K562 (cell line): ENCODE measurements around the gene C19orf67. TPM values are rescaled to one million over a fixed set of nuclear protein-coding genes. Genes with fewer than 3 reads are reported as not detected.

Source experiments
- ATF1 ChIP-seq, 2 experiments: fragments of 450-650 bp in 1 of 2; IDR thresholded peaks; 2 replicates each; pipeline ENCODE4 v1.6.1; 2016; ENCODE audit warnings: missing compliant biosample characterization in 1 of 2, missing genetic modification characterization in 1 of 2
- CBFA2T2 ChIP-seq: fragments of 450-650 bp; conservative IDR thresholded peaks from 2 replicates; pipeline ENCODE4 v1.6.1; 2017; ENCODE audit warnings: mild to moderate bottlenecking
- CTBP1 ChIP-seq: fragments of 450-650 bp; IDR thresholded peaks from 2 replicates; pipeline ENCODE4 v1.6.1; 2016; ENCODE audit warnings: borderline replicate concordance
- IRF2 ChIP-seq: sonication (generic); formaldehyde crosslinking; IDR thresholded peaks from 2 replicates; pipeline ENCODE4 v1.8.1; 2022; ENCODE audit warnings: mild to moderate bottlenecking, missing genetic modification reagents
- KAT7 ChIP-seq: sonication (generic); formaldehyde crosslinking; IDR thresholded peaks from 2 replicates; pipeline ENCODE4 v1.8.0; 2022; ENCODE audit warnings: missing genetic modification reagents, mild to moderate bottlenecking, borderline replicate concordance
- LARP7 ChIP-seq: fragments of 450-650 bp; IDR thresholded peaks from 2 replicates; pipeline ENCODE4 v1.6.1; 2016
- POLR2A ChIP-seq: fragments of 450-650 bp; conservative IDR thresholded peaks from 2 replicates; pipeline ENCODE4 v1.6.1; 2016
- RBFOX2 ChIP-seq: fragments of 200-400 bp; formaldehyde crosslinking; IDR thresholded peaks from 2 replicates; pipeline ENCODE4 v1.6.1; 2017; ENCODE audit warnings: low read depth, mild to moderate bottlenecking, low read length, moderate library complexity
- RFX1 ChIP-seq: fragments of 450-650 bp; IDR thresholded peaks from 2 replicates; pipeline ENCODE4 v1.6.1; 2016; ENCODE audit warnings: mild to moderate bottlenecking, moderate library complexity
- SNIP1 ChIP-seq: fragments of 450-650 bp; IDR thresholded peaks from 2 replicates; pipeline ENCODE4 v1.7.1; 2017; ENCODE audit warnings: low read depth, mild to moderate bottlenecking
- SUPT5H ChIP-seq: fragments of 450-650 bp; IDR thresholded peaks from 2 replicates; pipeline ENCODE4 v1.6.1; 2016
- YY1 ChIP-seq, 3 experiments: IDR thresholded peaks; 2 replicates each; pipeline ENCODE4 v1.6.1; 2011; ENCODE audit warnings: low read length in 2 of 3, mild to moderate bottlenecking in 2 of 3, moderate library complexity in 2 of 3, borderline replicate concordance in 1 of 3, control low read depth in 1 of 3, low read depth in 1 of 3; ENCODE audit not compliant: insufficient read depth in 3 of 3, insufficient replicate concordance in 2 of 3, control insufficient read depth in 1 of 3, insufficient read length in 1 of 3; ENCODE audit errors: extremely low read depth in 1 of 3
- ZFX ChIP-seq: sonication (generic); formaldehyde crosslinking; IDR thresholded peaks from 2 replicates; pipeline ENCODE4 v1.8.0; 2022; ENCODE audit warnings: mild to moderate bottlenecking, missing genetic modification reagents, moderate library complexity
- polyA plus RNA-seq, 8 experiments: library from polyadenylated mRNA; depleted of rRNA in 4 of 8; stranded (reverse) in 5 of 8; unstranded in 3 of 8; fragments of >200 nt; fragmentation: Nextera tagmentation in 2 of 8; fragmentation: Illumina TruSeq in 1 of 8; extraction: Ambion mirVana in 2 of 8; extraction: Trizol in 1 of 8; gene quantifications; 2 replicates each; pipeline versions ENCODE4 v1.2.1 to v1.2.3, GENCODE V29; 2011 to 2014; ENCODE audit warnings: inconsistent platforms in 1 of 8, missing spikeins in 1 of 8
- total RNA-seq, 7 experiments: library from RNA; depleted of rRNA in 6 of 7; stranded (reverse); fragments of >200 nt in 6 of 7; fragmentation: Illumina TruSeq in 2 of 7; extraction: Trizol in 2 of 7; gene quantifications; 2 replicates each; pipeline versions ENCODE4 v1.2.1 to v1.2.3, GENCODE V29; 2011 to 2021; ENCODE audit warnings: low replicate concordance in 1 of 7
- TF ChIP-seq, protein P1 (sequence below), 2 experiments: fragments of 450-650 bp; formaldehyde crosslinking in 1 of 2; IDR thresholded peaks; 2 replicates each; pipeline versions ENCODE4 v1.4.0 to v1.6.1; 2014 to 2020; ENCODE audit warnings: mild to moderate bottlenecking in 2 of 2, borderline replicate concordance in 1 of 2, low read depth in 1 of 2
- TF ChIP-seq, protein P2 (sequence below): fragments of 150-350 bp; conservative IDR thresholded peaks from 2 replicates; pipeline ENCODE4 v1.6.1; 2014; ENCODE audit warnings: low read length

The C19orf67 gene
- total and polyA plus RNA-seq, 9 of the 15 experiments (the other 6 are each of a cell fraction or from before 2014, with no cell fraction given), result 0.29 to 1.8 (median 0.51) TPM; not detected in 3

DNA sequence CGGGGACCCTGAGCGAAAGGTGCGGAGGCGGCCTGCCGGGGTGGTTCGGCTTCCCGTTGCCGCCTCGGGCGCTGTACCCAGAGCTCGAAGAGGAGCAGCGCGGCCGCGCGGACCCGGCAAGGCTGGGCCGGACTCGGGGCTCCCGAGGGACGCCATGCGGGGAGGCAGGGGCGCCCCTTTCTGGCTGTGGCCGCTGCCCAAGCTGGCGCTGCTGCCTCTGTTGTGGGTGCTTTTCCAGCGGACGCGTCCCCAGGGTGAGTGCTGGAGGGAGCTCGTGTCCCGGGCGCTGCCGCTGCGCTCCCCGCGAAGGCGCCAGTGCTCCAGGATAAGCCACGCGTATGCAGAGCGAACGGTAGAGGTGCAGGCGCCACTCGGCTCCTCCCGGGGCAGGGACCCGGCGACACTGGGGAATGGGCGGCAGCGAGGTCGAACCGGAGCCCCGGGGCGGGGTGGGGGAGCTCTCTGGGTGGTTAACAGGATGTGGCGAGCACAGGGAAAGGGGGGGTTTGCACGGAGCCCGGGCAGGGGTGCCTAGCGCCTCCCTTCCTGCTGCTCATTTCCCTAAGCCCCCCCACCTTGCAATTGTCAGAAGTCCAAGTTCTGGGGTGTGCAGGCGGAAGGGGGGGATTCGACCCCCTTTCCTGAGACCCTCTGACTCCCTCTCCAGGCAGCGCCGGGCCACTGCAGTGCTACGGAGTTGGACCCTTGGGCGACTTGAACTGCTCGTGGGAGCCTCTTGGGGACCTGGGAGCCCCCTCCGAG is 53.7 kb downstream of the C19orf67 start, which contains the start of gene IL27RA (continued):
- TF ChIP-seq ATF1 (CRISPR knock-in tag; IDR thresholded peaks at IDR 0.05) (no peak), ATF1 (tag; IDR thresholded peaks at IDR 0.05) (peak; percentile 41; the same call in 1 of the 2 replicates), POLR2A (peak; percentile 78), CBFA2T2 (no peak), LARP7 (peak; percentile 2; the same call in 1 of the 2 replicates), CTBP1 (peak; percentile 42; the same call in 1 of the 2 replicates), SUPT5H (peak; percentile 78), YY1 (IDR thresholded peaks at IDR 0.05; ENCODE audit: borderline replicate concordance in 1 of 3, control insufficient read depth in 1 of 3, extremely low read depth in 1 of 3, insufficient read depth in 3 of 3, insufficient read length in 1 of 3, insufficient replicate concordance in 2 of 3, low read depth in 1 of 3, low read length in 2 of 3) (peak in 2 of 3 experiments; percentile 15 to 22), IRF2 (CRISPR knock-in tag) (no peak), ZFX (CRISPR knock-in tag) (peak; percentile 90), KAT7 (CRISPR knock-in tag) (peak; percentile 92), SNIP1 (no peak), RBFOX2 (peak; percentile 90), RFX1 (no peak)
- TF ChIP-seq, protein P1, sequence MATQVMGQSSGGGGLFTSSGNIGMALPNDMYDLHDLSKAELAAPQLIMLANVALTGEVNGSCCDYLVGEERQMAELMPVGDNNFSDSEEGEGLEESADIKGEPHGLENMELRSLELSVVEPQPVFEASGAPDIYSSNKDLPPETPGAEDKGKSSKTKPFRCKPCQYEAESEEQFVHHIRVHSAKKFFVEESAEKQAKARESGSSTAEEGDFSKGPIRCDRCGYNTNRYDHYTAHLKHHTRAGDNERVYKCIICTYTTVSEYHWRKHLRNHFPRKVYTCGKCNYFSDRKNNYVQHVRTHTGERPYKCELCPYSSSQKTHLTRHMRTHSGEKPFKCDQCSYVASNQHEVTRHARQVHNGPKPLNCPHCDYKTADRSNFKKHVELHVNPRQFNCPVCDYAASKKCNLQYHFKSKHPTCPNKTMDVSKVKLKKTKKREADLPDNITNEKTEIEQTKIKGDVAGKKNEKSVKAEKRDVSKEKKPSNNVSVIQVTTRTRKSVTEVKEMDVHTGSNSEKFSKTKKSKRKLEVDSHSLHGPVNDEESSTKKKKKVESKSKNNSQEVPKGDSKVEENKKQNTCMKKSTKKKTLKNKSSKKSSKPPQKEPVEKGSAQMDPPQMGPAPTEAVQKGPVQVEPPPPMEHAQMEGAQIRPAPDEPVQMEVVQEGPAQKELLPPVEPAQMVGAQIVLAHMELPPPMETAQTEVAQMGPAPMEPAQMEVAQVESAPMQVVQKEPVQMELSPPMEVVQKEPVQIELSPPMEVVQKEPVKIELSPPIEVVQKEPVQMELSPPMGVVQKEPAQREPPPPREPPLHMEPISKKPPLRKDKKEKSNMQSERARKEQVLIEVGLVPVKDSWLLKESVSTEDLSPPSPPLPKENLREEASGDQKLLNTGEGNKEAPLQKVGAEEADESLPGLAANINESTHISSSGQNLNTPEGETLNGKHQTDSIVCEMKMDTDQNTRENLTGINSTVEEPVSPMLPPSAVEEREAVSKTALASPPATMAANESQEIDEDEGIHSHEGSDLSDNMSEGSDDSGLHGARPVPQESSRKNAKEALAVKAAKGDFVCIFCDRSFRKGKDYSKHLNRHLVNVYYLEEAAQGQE (IDR thresholded peaks at IDR 0.05; ENCODE audit: borderline replicate concordance), result peak; percentile 63; the same call in 1 of the 2 replicates
- TF ChIP-seq, protein P1 (CRISPR knock-in tag; IDR thresholded peaks at IDR 0.05; ENCODE audit: low read depth), result no peak
- TF ChIP-seq, protein P2, sequence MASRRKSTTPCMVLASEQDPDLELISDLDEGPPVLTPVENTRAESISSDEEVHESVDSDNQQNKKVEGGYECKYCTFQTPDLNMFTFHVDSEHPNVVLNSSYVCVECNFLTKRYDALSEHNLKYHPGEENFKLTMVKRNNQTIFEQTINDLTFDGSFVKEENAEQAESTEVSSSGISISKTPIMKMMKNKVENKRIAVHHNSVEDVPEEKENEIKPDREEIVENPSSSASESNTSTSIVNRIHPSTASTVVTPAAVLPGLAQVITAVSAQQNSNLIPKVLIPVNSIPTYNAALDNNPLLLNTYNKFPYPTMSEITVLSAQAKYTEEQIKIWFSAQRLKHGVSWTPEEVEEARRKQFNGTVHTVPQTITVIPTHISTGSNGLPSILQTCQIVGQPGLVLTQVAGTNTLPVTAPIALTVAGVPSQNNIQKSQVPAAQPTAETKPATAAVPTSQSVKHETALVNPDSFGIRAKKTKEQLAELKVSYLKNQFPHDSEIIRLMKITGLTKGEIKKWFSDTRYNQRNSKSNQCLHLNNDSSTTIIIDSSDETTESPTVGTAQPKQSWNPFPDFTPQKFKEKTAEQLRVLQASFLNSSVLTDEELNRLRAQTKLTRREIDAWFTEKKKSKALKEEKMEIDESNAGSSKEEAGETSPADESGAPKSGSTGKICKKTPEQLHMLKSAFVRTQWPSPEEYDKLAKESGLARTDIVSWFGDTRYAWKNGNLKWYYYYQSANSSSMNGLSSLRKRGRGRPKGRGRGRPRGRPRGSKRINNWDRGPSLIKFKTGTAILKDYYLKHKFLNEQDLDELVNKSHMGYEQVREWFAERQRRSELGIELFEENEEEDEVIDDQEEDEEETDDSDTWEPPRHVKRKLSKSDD, result no peak
